Coronary artery (tissue), 2 donors: ENCODE results near the gene UNC13D.
A peak's percentile ranks its signal among the peaks of the same experiment; 100 is the strongest.

Source experiments
- DNase-seq: peaks from one replicate; pipeline ENCODE4 v3.0.0-alpha.2; 2017; ENCODE audit warnings: low spot score
- H3K27ac ChIP-seq, 2 donors: fragments of 200-600 bp; sonication (generic); one replicate each; pipeline ENCODE4 v1.5.1; 2016 to 2019
- H3K4me3 ChIP-seq: fragments of 200-600 bp; sonication (generic); 2 replicates; pipeline ENCODE4 v1.5.1; 2016; ENCODE audit warnings: mild to moderate bottlenecking, moderate library complexity
- TF ChIP-seq, protein P1 (sequence below): fragments of 200-600 bp; sonication (generic); IDR thresholded peaks from one replicate; pipeline ENCODE4 v1.5.1; 2019; ENCODE audit warnings: antibody characterized with exemption

The UNC13D gene

DNA sequence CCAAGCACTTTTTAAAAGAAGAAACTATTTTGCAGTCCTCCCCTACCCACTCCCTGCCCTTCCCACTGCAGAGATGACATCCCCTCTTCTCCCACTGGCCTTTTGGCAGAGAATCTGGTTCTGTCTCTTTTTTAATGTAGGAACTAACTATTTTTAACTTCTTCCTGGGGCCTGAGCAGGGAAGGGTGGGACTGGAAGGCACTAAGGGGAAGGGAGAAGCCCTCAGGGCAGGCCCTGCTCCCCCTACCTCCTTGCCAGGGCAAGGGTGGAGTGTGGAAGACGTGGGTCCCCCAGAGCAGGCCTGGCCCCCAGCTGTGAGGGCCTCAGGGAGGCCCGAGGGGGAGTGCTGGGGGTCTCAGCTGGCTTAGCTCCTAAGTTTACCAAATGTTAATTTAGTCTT, 19.5 kb downstream of the UNC13D start:
- no peak overlapping the region for H3K4me3 ChIP-seq
- peak overlapping the region in 1 of 2 donors; percentile 60 for H3K27ac ChIP-seq
- TF ChIP-seq, protein P1, sequence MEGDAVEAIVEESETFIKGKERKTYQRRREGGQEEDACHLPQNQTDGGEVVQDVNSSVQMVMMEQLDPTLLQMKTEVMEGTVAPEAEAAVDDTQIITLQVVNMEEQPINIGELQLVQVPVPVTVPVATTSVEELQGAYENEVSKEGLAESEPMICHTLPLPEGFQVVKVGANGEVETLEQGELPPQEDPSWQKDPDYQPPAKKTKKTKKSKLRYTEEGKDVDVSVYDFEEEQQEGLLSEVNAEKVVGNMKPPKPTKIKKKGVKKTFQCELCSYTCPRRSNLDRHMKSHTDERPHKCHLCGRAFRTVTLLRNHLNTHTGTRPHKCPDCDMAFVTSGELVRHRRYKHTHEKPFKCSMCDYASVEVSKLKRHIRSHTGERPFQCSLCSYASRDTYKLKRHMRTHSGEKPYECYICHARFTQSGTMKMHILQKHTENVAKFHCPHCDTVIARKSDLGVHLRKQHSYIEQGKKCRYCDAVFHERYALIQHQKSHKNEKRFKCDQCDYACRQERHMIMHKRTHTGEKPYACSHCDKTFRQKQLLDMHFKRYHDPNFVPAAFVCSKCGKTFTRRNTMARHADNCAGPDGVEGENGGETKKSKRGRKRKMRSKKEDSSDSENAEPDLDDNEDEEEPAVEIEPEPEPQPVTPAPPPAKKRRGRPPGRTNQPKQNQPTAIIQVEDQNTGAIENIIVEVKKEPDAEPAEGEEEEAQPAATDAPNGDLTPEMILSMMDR = no peak
- DNase-seq = no peak

DNA sequence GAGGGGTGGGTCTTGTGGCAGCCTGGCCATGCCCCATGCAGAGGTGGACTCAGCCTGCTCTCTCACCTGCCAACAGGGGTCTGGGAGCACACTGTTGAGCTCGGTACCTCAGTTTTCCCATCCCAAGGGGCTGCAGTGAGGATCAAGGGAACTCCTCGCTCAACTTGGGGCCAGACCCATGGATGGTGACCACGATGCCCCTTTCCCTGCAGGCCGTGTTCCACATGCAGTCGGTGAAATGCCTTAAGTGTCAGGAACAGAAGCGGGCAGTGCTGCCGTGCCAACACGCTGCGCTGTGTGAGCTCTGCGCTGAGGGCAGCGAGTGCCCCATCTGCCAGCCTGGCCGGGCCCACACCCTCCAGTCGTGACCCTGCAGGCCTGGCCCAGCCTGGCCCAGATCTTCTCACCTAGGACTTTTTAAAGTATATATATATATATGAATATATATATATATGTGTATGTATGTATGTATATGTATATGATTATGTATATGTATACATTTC, 20.1 kb downstream of the UNC13D start:
- Histone ChIP-seq H3K27ac (peak overlapping the region in 1 of 2 donors; percentile 35), H3K4me3 (no peak overlapping the region)
- TF ChIP-seq, protein P1 = no peak
- no peak for DNase-seq

DNA sequence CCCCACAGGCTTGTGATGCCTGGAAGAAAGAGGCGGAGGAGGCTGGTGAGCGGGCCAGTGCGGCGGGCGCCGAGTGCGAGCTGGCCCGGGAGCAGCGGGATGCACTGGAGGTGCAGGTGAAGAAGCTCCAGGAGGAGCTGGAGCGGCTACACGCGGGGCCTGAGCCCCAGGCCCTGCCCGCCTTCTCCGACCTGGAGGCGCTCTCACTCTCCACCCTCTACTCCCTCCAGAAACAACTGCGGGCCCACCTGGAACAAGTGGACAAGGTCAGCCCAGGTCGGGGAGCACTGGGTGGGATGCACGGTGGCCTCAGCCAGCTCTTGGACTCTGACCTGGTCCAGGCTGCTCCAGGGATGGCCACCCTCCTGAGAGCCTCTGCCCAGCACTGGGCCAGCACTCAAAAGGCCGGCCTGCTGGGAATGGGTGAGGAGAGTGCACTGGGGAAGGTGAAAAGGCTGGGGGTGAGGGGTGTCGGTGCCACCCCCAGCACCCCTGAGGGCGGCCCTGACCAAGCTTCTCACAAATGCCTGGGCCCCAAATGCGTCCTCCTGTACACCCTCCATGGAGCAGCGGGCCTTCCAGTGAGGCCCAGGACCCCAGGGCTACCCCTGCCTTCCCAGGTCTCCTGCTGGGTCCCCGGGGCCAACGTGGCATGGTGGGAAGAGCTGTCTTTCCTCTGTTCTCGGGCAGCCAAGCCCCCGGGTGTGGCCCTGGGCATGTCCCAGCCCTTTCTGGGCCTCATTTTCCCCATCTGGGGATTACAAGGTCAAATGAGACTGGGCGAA, 20.8 kb downstream of the UNC13D start:
- TF ChIP-seq, protein P1 = no peak
- DNase-seq = no peak
- Histone ChIP-seq H3K27ac (peak overlapping the region in 1 of 2 donors; percentile 35), H3K4me3 (no peak overlapping the region)

DNA sequence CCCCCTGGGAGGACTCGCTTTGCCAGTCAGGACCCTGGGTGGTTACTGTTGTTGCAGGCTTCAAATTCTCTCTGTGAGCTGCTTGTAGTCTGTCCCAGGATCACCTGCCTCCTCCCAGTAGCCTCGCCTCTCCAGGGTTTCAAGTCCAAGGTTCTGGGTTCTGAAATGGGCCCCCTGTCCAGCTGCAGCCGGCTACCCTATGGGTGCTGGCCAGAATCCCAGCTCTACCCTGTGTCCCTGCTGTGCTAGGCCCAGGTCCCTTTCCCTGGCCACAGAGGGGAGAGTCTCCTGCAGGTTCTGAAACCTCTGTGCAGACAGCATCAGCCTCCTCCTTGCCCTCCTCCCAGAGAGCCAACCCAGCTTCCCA, 21.4 kb downstream of the UNC13D start:
- Histone ChIP-seq H3K27ac (no peak overlapping the region), H3K4me3 (no peak overlapping the region)
- TF ChIP-seq, protein P1 = no peak
- DNase-seq = no peak

DNA sequence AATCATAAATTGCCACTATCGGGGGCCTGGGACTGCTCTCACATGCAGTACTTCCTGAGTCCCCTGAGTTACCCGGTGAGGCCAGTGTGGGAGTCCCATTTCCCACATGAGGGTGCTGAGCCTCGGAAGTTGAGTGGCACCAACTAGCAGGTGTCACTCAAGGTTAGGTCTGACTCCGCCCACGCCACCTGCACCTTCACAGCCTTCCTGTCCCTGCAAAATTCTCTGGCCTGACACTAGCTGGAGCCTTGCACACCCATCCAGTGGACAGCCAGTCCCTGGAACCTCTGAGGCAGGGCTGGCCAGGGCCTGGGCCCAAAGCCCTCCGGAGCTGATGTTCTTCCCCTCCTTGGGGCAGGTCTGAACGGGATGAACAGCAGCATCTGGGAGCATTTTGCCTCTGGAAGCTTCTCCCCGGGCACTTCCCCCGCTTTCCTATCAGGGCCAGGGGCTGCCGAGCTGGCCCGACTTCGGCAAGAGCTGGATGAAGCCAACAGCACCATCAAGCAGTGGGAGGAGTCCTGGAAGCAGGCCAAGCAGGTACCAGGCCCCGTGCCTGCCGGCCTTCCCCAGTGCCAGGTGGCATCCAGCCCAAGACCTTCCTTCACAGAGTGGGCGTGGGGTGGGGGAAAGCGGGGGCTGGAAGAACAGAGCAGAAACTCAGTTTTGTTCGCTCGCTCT, 21.9 kb downstream of the UNC13D start:
- no peak for DNase-seq
- H3K27ac ChIP-seq = peak overlapping the region in 1 of 2 donors; percentile 1
- TF ChIP-seq, protein P1 = no peak
- no peak overlapping the region for H3K4me3 ChIP-seq

DNA sequence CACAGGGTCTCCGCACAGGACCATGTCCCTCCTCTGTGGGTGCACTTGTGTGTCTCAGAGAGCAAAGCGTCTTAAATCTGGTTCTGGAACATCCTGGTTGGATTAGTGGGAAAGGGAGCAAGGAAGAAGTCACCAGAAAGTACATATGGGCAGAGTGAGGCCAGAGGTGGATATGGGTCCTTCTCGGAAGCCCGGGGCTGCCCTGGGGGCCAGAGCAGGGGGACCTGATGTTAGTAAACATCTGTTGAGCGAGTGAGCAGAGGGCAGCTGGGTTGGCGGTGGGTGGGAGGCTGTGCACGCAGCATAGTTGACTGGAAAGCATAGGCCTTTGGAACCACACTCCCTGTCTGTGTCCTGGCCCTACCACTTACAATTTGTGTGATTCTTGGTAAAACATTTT, 22.7 kb downstream of the UNC13D start:
- Histone ChIP-seq H3K27ac (no peak overlapping the region), H3K4me3 (no peak overlapping the region)
- TF ChIP-seq, protein P1 = no peak
- no peak for DNase-seq
